ENCODE results near the gene NPAS3.

The NPAS3 gene

DNA sequence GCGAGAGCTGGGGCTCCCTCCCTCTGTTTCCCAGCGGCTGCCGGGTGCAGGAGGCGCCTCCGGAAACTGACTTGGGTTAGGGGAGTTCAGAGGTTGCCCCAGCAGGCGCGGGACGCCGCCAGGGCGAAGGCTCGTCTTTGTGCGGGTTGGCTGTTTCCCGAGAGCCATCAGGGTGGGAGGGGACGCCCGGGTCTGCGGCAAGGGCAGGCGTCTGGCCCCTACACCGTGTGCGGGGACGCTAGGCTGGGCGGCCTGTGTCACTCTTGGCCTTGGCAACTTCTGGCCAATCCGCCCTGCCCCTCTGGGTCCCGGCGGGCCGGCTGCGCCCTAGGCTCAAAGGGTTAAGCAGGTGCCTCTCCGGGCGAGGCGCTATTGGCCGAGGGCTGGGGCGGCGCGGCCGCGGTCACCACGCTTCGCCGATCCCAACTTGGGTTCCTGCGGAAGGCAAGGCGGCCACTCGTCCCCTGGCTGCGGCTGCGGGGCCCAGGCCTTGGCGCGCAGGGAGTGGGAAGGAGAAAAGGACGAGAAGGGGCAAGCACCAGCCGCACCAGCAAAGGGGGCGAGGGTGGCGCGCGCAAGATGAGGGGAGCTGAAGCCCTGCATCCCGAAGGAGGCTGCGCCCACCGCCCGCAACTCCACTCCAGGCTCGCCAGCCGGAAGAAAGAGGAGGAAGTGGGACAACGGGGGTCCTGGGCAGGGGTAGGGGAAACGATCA lies 5.6 kb upstream of the NPAS3 start:
- DNase-seq (ENCODE audit: low read depth): no peak
- no peak overlapping the region for H3K4me3 ChIP-seq (ENCODE audit: low read depth, low read length)
- TF ChIP-seq, protein P1, sequence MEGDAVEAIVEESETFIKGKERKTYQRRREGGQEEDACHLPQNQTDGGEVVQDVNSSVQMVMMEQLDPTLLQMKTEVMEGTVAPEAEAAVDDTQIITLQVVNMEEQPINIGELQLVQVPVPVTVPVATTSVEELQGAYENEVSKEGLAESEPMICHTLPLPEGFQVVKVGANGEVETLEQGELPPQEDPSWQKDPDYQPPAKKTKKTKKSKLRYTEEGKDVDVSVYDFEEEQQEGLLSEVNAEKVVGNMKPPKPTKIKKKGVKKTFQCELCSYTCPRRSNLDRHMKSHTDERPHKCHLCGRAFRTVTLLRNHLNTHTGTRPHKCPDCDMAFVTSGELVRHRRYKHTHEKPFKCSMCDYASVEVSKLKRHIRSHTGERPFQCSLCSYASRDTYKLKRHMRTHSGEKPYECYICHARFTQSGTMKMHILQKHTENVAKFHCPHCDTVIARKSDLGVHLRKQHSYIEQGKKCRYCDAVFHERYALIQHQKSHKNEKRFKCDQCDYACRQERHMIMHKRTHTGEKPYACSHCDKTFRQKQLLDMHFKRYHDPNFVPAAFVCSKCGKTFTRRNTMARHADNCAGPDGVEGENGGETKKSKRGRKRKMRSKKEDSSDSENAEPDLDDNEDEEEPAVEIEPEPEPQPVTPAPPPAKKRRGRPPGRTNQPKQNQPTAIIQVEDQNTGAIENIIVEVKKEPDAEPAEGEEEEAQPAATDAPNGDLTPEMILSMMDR (IDR thresholded peaks at IDR 0.05; ENCODE audit: insufficient read depth, low read depth, low read length, missing control alignments): no peak

- DNase-seq (ENCODE audit: low read depth): no peak
- H3K4me3 ChIP-seq (ENCODE audit: low read depth, low read length): no peak overlapping the region
Measured at GRCh38 chr14:32933629-32934072, 5.0 kb upstream of the NPAS3 start.

GRCh38 chr14:32934073-32934880 lies 4.4 kb upstream of the NPAS3 start:
- TF ChIP-seq, protein P1 (IDR thresholded peaks at IDR 0.05; ENCODE audit: insufficient read depth, low read depth, low read length, missing control alignments): no peak
- no peak overlapping the region for H3K4me3 ChIP-seq (ENCODE audit: low read depth, low read length)
- DNase-seq (ENCODE audit: low read depth): no peak

More at GRCh38 chr14:32933629-32934072, 5.0 kb upstream of the NPAS3 start:
- TF ChIP-seq, protein P1 (IDR thresholded peaks at IDR 0.05; ENCODE audit: insufficient read depth, low read depth, low read length, missing control alignments): no peak

DNA sequence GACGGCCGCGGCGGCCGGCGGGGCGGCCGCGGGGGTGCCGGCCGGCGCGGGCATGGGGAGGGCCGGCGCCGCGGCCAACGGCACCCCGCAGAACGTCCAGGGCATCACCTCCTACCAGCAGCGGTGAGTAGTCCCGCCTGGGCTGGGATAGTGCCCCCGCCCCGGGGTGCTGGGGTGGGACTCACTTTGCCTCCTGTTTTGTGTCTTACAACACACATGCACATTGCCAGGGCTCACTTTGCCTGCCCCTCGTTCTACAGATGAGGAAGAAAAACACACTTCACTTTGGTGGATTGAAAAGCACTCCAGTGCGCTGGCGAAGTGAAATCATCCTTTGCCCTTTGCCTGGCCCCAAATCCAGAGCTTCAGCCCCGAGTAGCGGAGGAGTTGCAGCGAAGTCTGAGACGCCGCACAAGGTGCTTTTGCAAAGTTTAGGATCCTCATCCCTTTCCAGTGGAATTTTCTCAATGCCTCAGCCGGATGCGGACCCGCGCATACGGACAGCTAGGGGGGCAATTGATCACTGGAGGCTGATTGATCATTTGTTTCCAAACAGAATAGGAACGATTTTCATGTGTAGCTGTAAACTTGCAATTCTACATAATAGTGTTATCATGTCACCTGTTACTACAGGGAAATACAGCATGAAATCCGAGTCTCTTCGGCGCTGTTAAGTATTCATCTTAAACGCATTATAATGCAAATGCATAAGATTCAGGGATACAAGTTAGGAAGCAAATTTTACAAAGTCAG lies 3.6 kb upstream of the NPAS3 start:
- no peak overlapping the region for H3K4me3 ChIP-seq (ENCODE audit: low read depth, low read length)
- TF ChIP-seq, protein P1 (IDR thresholded peaks at IDR 0.05; ENCODE audit: insufficient read depth, low read depth, low read length, missing control alignments): no peak
- no peak for DNase-seq (ENCODE audit: low read depth)

DNA sequence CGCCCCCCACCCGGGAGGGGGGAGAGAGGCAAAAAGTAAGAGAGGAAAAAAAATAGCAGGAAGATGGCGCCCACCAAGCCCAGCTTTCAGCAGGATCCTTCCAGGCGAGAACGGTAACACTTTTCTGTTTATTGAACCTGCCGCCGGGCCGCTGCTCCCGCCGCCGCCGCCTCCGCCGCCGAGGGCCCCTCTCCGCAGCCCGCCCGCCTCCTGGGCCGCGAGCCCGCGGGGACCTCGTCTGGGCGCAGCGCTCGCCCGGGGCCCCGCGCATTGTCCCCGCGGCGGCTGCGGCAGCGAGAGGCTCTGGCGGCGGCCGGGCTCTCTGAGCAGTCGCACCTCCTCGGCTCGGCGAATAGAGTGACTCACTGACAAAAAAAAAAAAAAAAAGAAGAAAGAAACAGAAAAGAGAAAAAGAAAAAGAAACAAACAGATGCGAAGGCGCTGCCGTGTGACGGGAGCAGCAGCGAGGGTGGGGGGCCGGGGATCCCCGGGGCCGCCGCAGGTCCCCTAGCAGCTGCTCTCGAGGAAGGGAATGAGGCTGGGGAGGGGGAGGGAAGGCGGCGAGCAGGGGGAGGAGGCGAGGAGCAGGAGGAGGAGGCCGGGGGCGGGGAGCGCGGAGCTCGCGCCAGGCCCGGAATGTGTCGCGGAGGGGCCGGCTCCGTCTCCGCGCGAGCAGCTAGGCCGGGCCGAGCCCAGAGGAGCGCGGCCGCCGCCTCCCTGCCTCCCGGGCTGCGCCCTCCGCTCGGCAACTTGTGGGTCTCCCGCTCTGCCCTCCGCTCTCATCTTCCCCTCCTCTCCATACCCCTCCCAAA lies 781 bp downstream of the NPAS3 start:
- peak; percentile 26 for DNase-seq (ENCODE audit: low read depth)
- H3K4me3 ChIP-seq (ENCODE audit: low read depth, low read length): peak overlapping the region; percentile 50
- TF ChIP-seq, protein P1 (IDR thresholded peaks at IDR 0.05; ENCODE audit: insufficient read depth, low read depth, low read length, missing control alignments): no peak

- no peak for DNase-seq (ENCODE audit: low read depth)
- TF ChIP-seq, protein P1 (IDR thresholded peaks at IDR 0.05; ENCODE audit: insufficient read depth, low read depth, low read length, missing control alignments): no peak
- peak overlapping the region; percentile 50; the same call in 1 of the 2 replicates for H3K4me3 ChIP-seq (ENCODE audit: low read depth, low read length)
Measured at GRCh38 chr14:32940066-32940651, 1.5 kb downstream of the NPAS3 start.
